Fibroblast of villous mesenchyme (primary cell): ENCODE results near the gene TNFAIP6. TPM values are rescaled to one million over a fixed set of nuclear protein-coding genes. Genes with fewer than 3 reads are reported as not detected.
A peak's percentile ranks its signal among the peaks of the same experiment; 100 is the strongest.

Experiments used
- DNase-seq: peaks from one replicate; pipeline ENCODE4 v3.0.0-alpha.2; 2010; ENCODE audit warnings: low read depth
- H3K4me3 ChIP-seq: 2 replicates; pipeline ENCODE4 v1.5.1; 2011; ENCODE audit warnings: low read depth, mild to moderate bottlenecking, low read length
- total RNA-seq: library from RNA; depleted of rRNA; stranded (reverse); fragments of >200 nt; gene quantifications from 2 replicates; pipeline ENCODE4 v1.2.3, GENCODE V29; 2012
- TF ChIP-seq, protein P1 (sequence below): IDR thresholded peaks from 2 replicates; pipeline ENCODE4 v1.5.1; 2012; ENCODE audit warnings: low read depth, mild to moderate bottlenecking, low read length; ENCODE audit not compliant: insufficient read depth

Gene TNFAIP6
- total RNA-seq, 1 donor, result 14.2 TPM

DNA sequence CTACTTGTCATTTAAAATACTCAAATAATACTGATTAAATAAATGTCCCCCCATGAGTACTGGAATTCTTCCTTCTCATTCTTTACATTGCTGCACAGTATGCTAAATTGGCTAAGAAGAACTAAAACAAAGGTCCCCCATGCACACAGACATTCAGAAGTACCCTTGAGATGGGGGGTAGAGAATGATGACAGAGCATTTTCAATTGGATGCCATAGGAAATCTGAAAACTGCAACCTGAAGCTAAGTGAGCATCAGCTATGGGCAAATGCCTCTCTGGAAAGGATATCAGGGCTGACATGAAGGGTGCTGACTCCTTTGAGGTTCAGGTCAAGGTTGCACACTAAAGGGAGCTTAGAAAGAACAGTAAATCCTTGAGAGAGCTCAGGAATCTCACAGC, 10.1 kb upstream of the TNFAIP6 start:
- H3K4me3 ChIP-seq, result no peak overlapping the region
- TF ChIP-seq, protein P1, sequence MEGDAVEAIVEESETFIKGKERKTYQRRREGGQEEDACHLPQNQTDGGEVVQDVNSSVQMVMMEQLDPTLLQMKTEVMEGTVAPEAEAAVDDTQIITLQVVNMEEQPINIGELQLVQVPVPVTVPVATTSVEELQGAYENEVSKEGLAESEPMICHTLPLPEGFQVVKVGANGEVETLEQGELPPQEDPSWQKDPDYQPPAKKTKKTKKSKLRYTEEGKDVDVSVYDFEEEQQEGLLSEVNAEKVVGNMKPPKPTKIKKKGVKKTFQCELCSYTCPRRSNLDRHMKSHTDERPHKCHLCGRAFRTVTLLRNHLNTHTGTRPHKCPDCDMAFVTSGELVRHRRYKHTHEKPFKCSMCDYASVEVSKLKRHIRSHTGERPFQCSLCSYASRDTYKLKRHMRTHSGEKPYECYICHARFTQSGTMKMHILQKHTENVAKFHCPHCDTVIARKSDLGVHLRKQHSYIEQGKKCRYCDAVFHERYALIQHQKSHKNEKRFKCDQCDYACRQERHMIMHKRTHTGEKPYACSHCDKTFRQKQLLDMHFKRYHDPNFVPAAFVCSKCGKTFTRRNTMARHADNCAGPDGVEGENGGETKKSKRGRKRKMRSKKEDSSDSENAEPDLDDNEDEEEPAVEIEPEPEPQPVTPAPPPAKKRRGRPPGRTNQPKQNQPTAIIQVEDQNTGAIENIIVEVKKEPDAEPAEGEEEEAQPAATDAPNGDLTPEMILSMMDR, result no peak
- no peak for DNase-seq

DNA sequence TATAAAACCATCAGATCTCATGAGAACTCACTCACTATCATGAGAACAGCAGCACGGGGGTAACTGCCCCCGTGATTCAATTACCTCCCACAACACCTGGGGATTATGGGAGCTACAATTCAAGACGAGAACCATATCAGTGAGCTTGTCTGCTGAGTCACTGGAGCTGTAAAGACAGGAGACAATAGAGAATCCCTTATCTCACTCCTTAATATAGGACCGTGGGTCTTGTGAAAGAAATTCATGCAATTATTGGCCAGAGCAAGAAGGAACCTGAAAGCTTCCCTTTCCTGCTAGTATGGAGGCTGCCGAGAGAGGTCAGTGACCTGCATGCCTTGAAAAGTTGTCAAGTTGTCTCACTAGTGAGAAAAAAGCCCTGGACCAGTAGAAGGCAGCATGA, 9.5 kb upstream of the TNFAIP6 start:
- TF ChIP-seq, protein P1, result no peak
- H3K4me3 ChIP-seq, result no peak overlapping the region
- no peak for DNase-seq

DNA sequence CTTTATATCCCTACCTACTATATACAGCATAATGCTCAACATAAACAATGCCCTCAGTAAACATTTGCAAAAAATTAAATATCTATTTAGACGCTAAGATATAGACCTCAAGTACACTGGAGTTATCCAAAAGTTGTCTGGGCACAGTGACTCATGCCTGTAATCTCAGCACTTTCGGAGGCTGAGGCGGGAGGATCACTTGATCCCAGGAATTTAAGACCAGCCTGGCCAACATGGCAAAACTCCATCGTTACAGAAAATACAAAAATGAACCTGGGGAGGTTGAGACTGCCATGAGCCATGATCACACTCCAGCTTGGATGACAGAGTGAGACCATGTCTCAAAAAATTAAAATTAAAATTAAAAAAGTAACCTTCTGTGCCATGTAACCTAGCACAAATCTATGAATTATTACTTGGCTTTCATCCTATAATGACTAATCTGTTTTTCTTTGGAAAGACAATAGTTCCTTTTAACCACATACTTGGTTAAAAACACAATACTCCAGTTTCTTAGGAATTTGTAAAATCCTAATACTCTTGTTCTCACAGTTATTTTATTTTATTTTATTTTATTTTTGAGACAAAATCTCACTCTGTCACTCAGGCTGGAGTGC, 6.7 kb upstream of the TNFAIP6 start:
- no peak for DNase-seq
- TF ChIP-seq, protein P1, result no peak
- no peak overlapping the region for H3K4me3 ChIP-seq

DNA sequence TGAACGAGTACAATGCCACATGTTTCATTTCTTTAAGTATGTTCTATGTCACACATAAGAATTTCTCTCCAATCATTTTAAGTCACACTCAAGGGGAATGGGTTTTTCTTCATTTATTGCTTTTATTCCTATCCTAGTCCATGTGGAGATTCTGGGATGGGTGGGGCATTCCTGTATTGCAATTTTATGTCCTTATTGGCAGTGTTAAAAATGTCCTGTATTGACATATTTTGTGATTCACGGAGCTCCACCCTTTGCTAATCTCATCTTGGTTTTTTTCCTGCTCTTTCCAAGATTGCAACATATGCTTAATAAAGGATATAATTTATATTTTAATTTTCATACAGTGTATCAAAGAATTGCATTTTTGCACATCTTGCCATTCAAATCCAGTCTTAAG, 3.4 kb upstream of the TNFAIP6 start:
- H3K4me3 ChIP-seq, result no peak overlapping the region
- DNase-seq, result no peak
- TF ChIP-seq, protein P1, result no peak

DNA sequence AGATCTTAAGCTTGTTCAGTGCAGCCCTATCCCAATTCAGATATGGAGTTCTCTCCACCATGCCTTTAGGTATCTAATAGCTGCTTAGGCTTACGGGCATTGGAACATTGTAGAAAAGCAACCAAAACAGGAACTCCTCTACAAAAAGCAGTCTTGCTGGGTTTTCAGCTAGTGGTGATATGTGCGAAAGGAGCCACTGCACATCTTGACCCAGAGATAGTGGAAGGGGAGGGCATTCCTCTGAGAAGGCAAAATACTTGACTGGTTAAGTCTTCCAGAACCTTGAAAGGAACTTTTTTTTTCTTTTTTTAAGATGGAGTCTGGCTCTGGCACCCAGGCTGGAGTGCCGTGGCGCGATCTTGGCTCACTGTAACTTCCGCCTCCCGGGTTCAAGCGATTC, 2.6 kb upstream of the TNFAIP6 start:
- TF ChIP-seq, protein P1, result no peak
- no peak overlapping the region for H3K4me3 ChIP-seq
- DNase-seq, result no peak

DNA sequence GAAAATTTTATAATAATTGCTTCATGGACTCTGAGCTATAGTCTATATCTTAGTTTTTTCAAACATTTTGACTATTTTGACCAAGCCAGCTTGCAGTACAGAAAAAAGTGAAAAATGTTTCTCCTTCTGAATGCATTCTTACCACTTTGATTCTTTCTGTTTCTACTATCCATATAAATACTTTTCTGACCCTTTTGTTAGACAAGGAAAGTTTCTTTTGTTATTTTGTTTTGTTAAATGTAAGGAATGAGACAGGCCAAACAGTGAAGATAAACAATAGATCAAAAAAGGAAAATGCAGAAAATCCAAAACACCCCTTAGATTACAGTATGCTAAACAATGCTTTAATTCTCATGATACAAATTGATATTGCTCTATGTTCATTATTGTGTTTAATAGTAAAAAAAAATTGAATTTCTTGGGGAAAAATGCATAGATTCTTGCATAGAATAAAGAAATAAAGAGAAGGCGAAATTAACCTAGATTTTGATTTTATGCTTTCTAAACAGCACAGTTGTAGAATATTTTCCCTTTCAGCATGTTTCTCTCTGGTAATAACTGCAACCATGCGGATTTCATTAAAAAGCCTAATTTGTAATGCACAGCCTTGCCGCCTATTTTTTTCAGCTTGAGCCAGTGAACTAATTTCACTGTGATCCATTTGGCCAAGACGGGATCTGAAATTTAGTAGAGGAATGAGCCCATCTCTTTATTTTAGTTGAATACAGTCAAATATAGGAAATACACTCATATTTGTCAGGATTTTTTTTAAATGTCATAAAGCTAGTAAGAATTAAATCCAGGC, 976 bp downstream of the TNFAIP6 start:
- TF ChIP-seq, protein P1, result no peak
- DNase-seq, result no peak
- H3K4me3 ChIP-seq, result peak overlapping the region; percentile 62
